GM12878 (cell line): ENCODE results near the gene TIMM17A.

Experiments
- ATF7 ChIP-seq: fragments of 450-650 bp; IDR thresholded peaks from 2 replicates; pipeline ENCODE4 v1.6.1; 2016; ENCODE audit warnings: low read depth, mild to moderate bottlenecking
- BRCA1 ChIP-seq: IDR thresholded peaks from 2 replicates; pipeline ENCODE4 v1.6.1; 2011; ENCODE audit warnings: low read depth, low read length, improper control_type of control experiment
- EP300 ChIP-seq, 2 experiments: fragments of 150-350 bp in 1 of 2; IDR thresholded peaks; 2 replicates each; pipeline ENCODE4 v1.6.1; 2011 to 2012; ENCODE audit warnings: low read depth in 2 of 2, low read length in 2 of 2, borderline replicate concordance in 1 of 2, improper control_type of control experiment in 1 of 2, inconsistent platforms in 1 of 2; ENCODE audit not compliant: control insufficient read depth in 1 of 2
- FOS ChIP-seq: IDR thresholded peaks from 3 replicates; pipeline ENCODE4 v1.6.1; 2011; ENCODE audit warnings: borderline replicate concordance; ENCODE audit not compliant: insufficient read length; ENCODE audit errors: extremely low read depth
- POLR2AphosphoS5 ChIP-seq: IDR thresholded peaks from 2 replicates; pipeline ENCODE4 v1.6.1; 2011; ENCODE audit warnings: mild to moderate bottlenecking, low read length, inconsistent platforms
- SUZ12 ChIP-seq: fragments of 200-600 bp; sonication (generic); IDR thresholded peaks from one replicate; pipeline ENCODE4 v1.6.1; 2018; ENCODE audit warnings: antibody characterized with exemption, mild to moderate bottlenecking; ENCODE audit not compliant: unreplicated experiment
- TF ChIP-seq, protein P1 (sequence below), 3 experiments: IDR thresholded peaks in 2 of 3; conservative IDR thresholded peaks in 1 of 3; 2 replicates each; pipeline ENCODE4 v1.5.1; 2011; ENCODE audit warnings: low read depth in 3 of 3, low read length in 3 of 3, mild to moderate bottlenecking in 3 of 3, control low read depth in 2 of 3, moderate library complexity in 2 of 3, inconsistent platforms in 1 of 3, mixed read lengths in 1 of 3; ENCODE audit not compliant: control insufficient read depth in 2 of 3, insufficient read depth in 1 of 3; ENCODE audit errors: extremely low read depth in 1 of 3

DNA sequence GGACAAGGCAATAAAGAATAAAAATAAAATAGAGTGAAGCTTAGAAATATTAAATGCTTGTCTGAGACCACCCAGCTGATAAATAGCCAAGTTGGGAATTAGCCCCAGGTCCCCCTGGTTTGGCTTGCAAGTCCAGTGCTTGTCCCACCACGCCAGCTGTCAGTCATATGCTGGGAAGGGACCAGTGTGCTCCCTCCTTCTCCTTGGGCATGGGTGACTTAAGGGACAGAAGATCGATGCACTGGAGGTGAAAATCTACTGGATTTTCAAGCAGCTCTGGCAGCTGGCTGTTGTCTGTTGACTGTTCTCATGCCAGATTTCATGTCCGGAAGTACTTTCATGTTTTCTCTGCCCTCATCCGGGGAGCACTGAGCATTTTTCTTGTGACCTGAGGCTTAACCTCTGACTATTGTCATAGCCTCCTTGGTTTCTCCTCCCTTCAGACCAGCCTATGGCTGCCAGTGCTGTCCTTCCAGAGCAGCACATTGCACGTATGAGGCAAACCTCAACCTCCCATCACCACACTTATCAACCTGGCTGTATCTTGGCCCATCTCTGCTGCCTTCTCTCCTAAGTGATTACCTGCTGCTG, 21.4 kb upstream of the TIMM17A start:
- TF ChIP-seq, protein P1, sequence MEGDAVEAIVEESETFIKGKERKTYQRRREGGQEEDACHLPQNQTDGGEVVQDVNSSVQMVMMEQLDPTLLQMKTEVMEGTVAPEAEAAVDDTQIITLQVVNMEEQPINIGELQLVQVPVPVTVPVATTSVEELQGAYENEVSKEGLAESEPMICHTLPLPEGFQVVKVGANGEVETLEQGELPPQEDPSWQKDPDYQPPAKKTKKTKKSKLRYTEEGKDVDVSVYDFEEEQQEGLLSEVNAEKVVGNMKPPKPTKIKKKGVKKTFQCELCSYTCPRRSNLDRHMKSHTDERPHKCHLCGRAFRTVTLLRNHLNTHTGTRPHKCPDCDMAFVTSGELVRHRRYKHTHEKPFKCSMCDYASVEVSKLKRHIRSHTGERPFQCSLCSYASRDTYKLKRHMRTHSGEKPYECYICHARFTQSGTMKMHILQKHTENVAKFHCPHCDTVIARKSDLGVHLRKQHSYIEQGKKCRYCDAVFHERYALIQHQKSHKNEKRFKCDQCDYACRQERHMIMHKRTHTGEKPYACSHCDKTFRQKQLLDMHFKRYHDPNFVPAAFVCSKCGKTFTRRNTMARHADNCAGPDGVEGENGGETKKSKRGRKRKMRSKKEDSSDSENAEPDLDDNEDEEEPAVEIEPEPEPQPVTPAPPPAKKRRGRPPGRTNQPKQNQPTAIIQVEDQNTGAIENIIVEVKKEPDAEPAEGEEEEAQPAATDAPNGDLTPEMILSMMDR (IDR thresholded peaks at IDR 0.05 in 2 of 3, conservative IDR thresholded peaks at IDR 0.05 in 1 of 3; ENCODE audit: control insufficient read depth in 2 of 3, extremely low read depth in 1 of 3, insufficient read depth in 1 of 3, low read depth in 3 of 3, low read length in 3 of 3), result no peak
- TF ChIP-seq BRCA1, result no peak
- no peak for TF ChIP-seq FOS
- TF ChIP-seq SUZ12, result no peak
- TF ChIP-seq POLR2AphosphoS5, result no peak
- TF ChIP-seq ATF7, result no peak
- no peak for TF ChIP-seq EP300 (IDR thresholded peaks at IDR 0.05; ENCODE audit: borderline replicate concordance in 1 of 2, control insufficient read depth in 1 of 2, low read depth in 2 of 2, low read length in 2 of 2)
